Ovary (tissue), 9 donors: ENCODE measurements around the gene MYO1E. TPM values are rescaled to one million over a fixed set of nuclear protein-coding genes. Genes with fewer than 3 reads are reported as not detected.

Experiments
- DNase-seq, 5 donors: peaks; one replicate each; pipeline ENCODE4 v3.0.0-alpha.2; 2019 to 2020
- H3K27ac ChIP-seq, 2 donors: fragments of 200-600 bp; one replicate each; pipeline versions ENCODE4 v1.5.1 to v1.8.0; 2019 to 2022
- H3K27me3 ChIP-seq: fragments of 200-600 bp; one replicate; pipeline ENCODE4 v1.8.0; 2022
- H3K36me3 ChIP-seq: fragments of 200-600 bp; sonication (generic); one replicate; pipeline ENCODE4 v1.5.1; 2019
- H3K4me1 ChIP-seq: one replicate; pipeline ENCODE4 v1.8.1; 2013; ENCODE audit warnings: mild to moderate bottlenecking, moderate library complexity; ENCODE audit not compliant: insufficient read depth
- H3K4me3 ChIP-seq: fragments of 200-600 bp; sonication (generic); one replicate; pipeline ENCODE4 v1.5.1; 2017
- H3K9me3 ChIP-seq, 2 donors: fragments of 200-600 bp in 1 of 2; sonication (generic) in 1 of 2; one replicate each; pipeline versions ENCODE4 v1.5.1 to v1.8.1; 2013 to 2019; ENCODE audit warnings: mild to moderate bottlenecking in 1 of 2, moderate library complexity in 1 of 2
- CTCF ChIP-seq, 3 donors: fragments of 450-650 bp in 2 of 3; fragments of 200-600 bp in 1 of 3; IDR thresholded peaks; one replicate each; pipeline versions ENCODE4 v1.5.1 to v1.8.0; 2016 to 2022; ENCODE audit warnings: antibody characterized with exemption in 3 of 3, mild to moderate bottlenecking in 1 of 3
- EP300 ChIP-seq: sonication (generic); formaldehyde crosslinking; IDR thresholded peaks from one replicate; pipeline ENCODE4 v1.6.1; 2017; ENCODE audit warnings: antibody characterized with exemption
- POLR2A ChIP-seq: fragments of 450-650 bp; IDR thresholded peaks from one replicate; pipeline ENCODE4 v1.6.1; 2017; ENCODE audit warnings: antibody characterized with exemption, mild to moderate bottlenecking, moderate library complexity
- WGBS, 3 donors: extraction: QIAGEN DNeasy Blood & Tissue Kit in 1 of 3; methylation state at CpG; one replicate each; pipeline versions ENCODE4 v1.1.5 to v1.1.7; 2013 to 2017; 5-methylcytosine and 5-hydroxymethylcytosine counted together
- intact Hi-C, 4 donors: fragments of 100-400 bp; cut with DNase I; formaldehyde crosslinking; loops; one replicate each; pipeline versions ENCODE4 v1.11.0 to v1.15.1; 2022 to 2023
- polyA plus RNA-seq, 2 donors: library from polyadenylated mRNA; stranded (reverse); fragments of 200-250 nt in 1 of 2; fragments of 350-450 nt in 1 of 2; fragmentation: Illumina TruSeq in 1 of 2; extraction: RNeasy Lipid Tissue Mini Kit (QIAGEN cat#74804) in 1 of 2; gene quantifications; one replicate each; pipeline ENCODE4 v1.2.3, GENCODE V29; 2013 to 2014
- total RNA-seq, 7 donors: library from RNA; depleted of rRNA in 2 of 7; stranded (reverse); fragments of >200 nt in 2 of 7; fragmentation: NEBNext Ultra II Directional in 3 of 7; extraction: Animal tissue kit (Norgen Biotek cat#: 25700) in 3 of 7; gene quantifications; one replicate each; pipeline versions ENCODE4 v1.1.0 to v1.2.4, GENCODE V29; 2016 to 2023
- donor health status: DM: no; HTN: no; CAD: no; lungs with moderate emphysema.
- donor health status: DM: no; HTN: no; CAD: no.
- donor health status: Bipolar disorder and iron deficiency.
- donor health status: DM: yes; HTN: yes; CAD: no.
- donor health status: DM: no; HTN: no; CAD: no.
- donor health status: DM: yes; HTN: yes; CAD: no.

MYO1E gene
- total and polyA plus RNA-seq, 9 donors: 11.6 to 96.0 (median 44.8) TPM

- Histone ChIP-seq H3K9me3 (no peaks in the 10 kb centered on the region), H3K4me3 (no peak overlapping the region), H3K27me3 (no peaks in the 10 kb centered on the region), H3K27ac (no peak overlapping the region), H3K36me3 (no peaks in the 10 kb centered on the region), H3K4me1 (peaks cover 12% of the 10 kb centered on the region)
- no peak for DNase-seq
- intact Hi-C loops: no loop called here
- 81 to 90% (median 82%) methylated on average over 6 of the region's 6 CpGs for WGBS, 3 donors
- no peak for TF ChIP-seq POLR2A
- no peak for TF ChIP-seq CTCF (IDR thresholded peaks at IDR 0.05)
- TF ChIP-seq EP300: no peak
These were observed 65.5 kb downstream of the MYO1E start for GRCh38 chr15:59307165-59307537.

GRCh38 chr15:59306520-59307164, 66.0 kb downstream of the MYO1E start:
- intact Hi-C loops: no loop called here
- 52 to 58% (median 58%) methylated on average over 7 of the region's 7 CpGs for WGBS, 3 donors
- peaks cover 12% of the 10 kb centered on the region for H3K4me1 ChIP-seq
- no peak for DNase-seq
- H3K27me3 ChIP-seq: no peaks in the 10 kb centered on the region
- no peak overlapping the region for H3K27ac ChIP-seq
- H3K4me3 ChIP-seq: no peak overlapping the region
- H3K36me3 ChIP-seq: no peaks in the 10 kb centered on the region
- no peaks in the 10 kb centered on the region for H3K9me3 ChIP-seq
- TF ChIP-seq POLR2A (no peak), CTCF (IDR thresholded peaks at IDR 0.05) (no peak), EP300 (no peak)

- 49 to 66% (median 50%) methylated on average over 6 of the region's 6 CpGs for WGBS, 3 donors
- H3K4me1 ChIP-seq: peaks cover 16% of the 10 kb centered on the region
- H3K9me3 ChIP-seq: no peaks in the 10 kb centered on the region
- intact Hi-C loops: no loop called here
- no peak for TF ChIP-seq POLR2A
- TF ChIP-seq CTCF (IDR thresholded peaks at IDR 0.05): no peak
- no peak for TF ChIP-seq EP300
- H3K36me3 ChIP-seq: no peaks in the 10 kb centered on the region
- peak overlapping the region in 1 of 2 donors; percentile 3 for H3K27ac ChIP-seq
- H3K4me3 ChIP-seq: no peak overlapping the region
- no peaks in the 10 kb centered on the region for H3K27me3 ChIP-seq
- DNase-seq: peak in 1 of 5 donors; percentile 13
These were observed 67.9 kb downstream of the MYO1E start for GRCh38 chr15:59304807-59305206.

- H3K4me1 ChIP-seq: peaks cover 16% of the 10 kb centered on the region
- peak overlapping the region in 1 of 2 donors; percentile 3 for H3K27ac ChIP-seq
- H3K36me3 ChIP-seq: no peaks in the 10 kb centered on the region
- no peak overlapping the region for H3K4me3 ChIP-seq
- 42 to 60% (median 57%) methylated on average over 15 of the region's 15 CpGs for WGBS, 3 donors
- peak in 3 of 5 donors; percentile 20 to 37 (median 27) for DNase-seq
- H3K9me3 ChIP-seq: no peaks in the 10 kb centered on the region
- no peak for TF ChIP-seq EP300
- no peak for TF ChIP-seq CTCF (IDR thresholded peaks at IDR 0.05)
- no peak for TF ChIP-seq POLR2A
- no peaks in the 10 kb centered on the region for H3K27me3 ChIP-seq
- intact Hi-C loops: no loop called here
These were observed 68.5 kb downstream of the MYO1E start for GRCh38 chr15:59304034-59304795.
